ENCODE results near the gene LYRM7.

DNA sequence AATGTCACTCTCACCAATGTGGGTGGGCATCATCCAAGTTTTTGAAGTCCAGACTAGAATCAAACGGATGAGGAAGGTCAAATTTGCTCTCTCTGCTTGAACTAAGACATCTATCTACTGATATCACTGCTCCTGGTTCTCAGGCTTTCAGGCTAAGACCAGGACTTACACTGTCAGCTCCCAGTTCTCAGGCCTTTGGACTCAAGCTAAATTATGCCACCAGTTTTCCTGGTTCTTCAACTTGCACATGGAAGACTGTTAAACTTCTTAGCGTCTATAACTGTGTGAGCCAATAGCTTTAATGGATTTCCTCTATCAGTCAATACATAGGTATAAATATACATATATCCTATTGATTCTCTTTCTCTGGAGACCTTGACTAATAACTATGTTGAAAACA is 35.3 kb downstream of the LYRM7 start:
- TF ChIP-seq EZH2 (optimal IDR thresholded peaks at IDR 0.05; ENCODE audit: low read depth, low read length) (no peak), CTCF (IDR thresholded peaks at IDR 0.05; ENCODE audit: low read length) (no peak), EZH2phosphoT487 (IDR thresholded peaks at IDR 0.05; ENCODE audit: low read length) (no peak)

Data from MM.1S (cell line).